Skeletal muscle cell (primary cell): ENCODE data around the gene SYT17.
A peak's percentile ranks its signal among the peaks of the same experiment; 100 is the strongest.

Experiments used
- DNase-seq: peaks from one replicate; pipeline ENCODE4 v3.0.0-alpha.2; 2010; ENCODE audit warnings: low read depth
- H3K4me3 ChIP-seq: 2 replicates; pipeline ENCODE4 v1.5.1; 2011; ENCODE audit warnings: low read depth, mild to moderate bottlenecking, control low read depth, low read length, moderate library complexity

SYT17 gene, protein sequence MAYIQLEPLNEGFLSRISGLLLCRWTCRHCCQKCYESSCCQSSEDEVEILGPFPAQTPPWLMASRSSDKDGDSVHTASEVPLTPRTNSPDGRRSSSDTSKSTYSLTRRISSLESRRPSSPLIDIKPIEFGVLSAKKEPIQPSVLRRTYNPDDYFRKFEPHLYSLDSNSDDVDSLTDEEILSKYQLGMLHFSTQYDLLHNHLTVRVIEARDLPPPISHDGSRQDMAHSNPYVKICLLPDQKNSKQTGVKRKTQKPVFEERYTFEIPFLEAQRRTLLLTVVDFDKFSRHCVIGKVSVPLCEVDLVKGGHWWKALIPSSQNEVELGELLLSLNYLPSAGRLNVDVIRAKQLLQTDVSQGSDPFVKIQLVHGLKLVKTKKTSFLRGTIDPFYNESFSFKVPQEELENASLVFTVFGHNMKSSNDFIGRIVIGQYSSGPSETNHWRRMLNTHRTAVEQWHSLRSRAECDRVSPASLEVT

GRCh38 chr16:19167710-19168370, at the start of gene SYT17:
TSS of gene SYT17 (plus strand) at chr16:19168240. CDS start at chr16:19168647, 407 bp downstream.
- peak within 1 kb of the TSS; percentile 48 for H3K4me3 ChIP-seq
- DNase-seq: no peak

GRCh38 chr16:19118938-19119431, 49.1 kb upstream of the SYT17 start:
- peak; percentile 82 for DNase-seq
- H3K4me3 ChIP-seq: peak overlapping the region; percentile 53

GRCh38 chr16:19119564-19119963, 48.5 kb upstream of the SYT17 start:
- peak; percentile 85 for DNase-seq
- H3K4me3 ChIP-seq: peak overlapping the region; percentile 53

DNA sequence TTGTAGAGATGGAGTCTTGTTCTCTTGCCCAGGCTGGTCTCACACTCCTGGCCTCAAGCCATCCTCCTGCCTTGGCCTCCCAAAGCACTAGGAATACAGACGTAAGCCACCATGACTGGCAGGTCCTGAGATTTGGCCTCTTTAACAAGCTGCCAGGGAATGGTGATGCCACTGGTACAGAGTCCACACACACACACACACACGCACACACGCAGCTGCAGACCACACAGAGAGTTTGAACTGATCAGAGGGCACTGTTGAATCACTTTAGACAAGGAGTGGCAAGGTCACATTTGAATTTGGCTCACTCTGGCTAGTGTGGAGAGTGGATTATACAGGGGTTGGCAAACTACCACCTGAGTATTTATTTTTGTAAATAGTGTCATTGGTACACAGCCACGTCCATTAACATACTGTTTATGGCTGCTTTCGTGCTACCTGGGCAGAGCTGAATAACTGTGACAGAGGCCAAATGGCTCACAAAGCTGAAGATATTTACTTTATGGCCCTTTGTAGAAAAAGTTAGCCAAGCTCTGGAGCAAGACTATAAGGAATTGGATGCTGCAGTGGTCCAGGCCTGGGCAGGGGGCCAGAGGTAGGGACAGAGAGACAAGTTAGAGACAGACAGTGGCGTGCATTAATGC, 44.4 kb upstream of the SYT17 start:
- no peak overlapping the region for H3K4me3 ChIP-seq
- no peak for DNase-seq

DNA sequence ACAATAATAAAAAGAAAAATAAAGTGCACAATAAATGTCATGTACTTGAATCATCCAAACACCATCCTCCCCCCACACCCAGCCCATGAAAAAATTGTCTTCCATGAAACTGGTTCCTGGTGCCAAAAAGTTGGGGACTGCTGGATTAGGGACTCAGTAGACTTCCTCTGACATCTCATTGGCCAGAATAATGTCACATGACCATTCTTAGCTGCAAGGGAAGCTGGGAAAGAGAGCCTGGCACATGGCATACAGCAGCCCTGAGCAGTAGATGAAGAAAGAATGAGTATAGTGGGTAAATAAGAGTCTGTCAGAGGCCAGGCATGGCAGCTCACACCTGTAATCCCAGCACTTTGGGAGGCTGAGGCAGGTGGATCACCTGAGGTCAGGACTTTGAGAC, 41.7 kb upstream of the SYT17 start:
- no peak for DNase-seq
- H3K4me3 ChIP-seq: no peak overlapping the region

DNA sequence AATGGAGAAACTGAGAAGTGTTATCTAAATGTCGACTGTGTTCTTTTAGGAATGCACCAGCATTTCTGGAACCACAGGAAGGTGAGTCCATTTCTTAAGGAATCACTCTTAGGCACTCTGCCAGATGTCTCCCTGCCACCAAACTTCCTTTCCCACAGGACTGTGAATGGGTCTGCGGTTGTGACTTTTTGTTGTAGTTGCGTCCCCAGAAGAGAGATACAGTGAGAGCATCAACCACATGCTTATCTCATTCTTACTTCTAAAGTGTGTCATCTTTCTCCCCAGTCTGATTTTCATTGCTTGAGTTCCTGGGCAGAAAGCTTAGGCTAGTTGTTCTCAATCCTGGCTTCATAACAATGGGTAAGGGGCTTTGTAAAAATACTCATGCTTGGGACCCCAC, 40.8 kb upstream of the SYT17 start:
- DNase-seq: no peak
- H3K4me3 ChIP-seq: no peak overlapping the region

DNA sequence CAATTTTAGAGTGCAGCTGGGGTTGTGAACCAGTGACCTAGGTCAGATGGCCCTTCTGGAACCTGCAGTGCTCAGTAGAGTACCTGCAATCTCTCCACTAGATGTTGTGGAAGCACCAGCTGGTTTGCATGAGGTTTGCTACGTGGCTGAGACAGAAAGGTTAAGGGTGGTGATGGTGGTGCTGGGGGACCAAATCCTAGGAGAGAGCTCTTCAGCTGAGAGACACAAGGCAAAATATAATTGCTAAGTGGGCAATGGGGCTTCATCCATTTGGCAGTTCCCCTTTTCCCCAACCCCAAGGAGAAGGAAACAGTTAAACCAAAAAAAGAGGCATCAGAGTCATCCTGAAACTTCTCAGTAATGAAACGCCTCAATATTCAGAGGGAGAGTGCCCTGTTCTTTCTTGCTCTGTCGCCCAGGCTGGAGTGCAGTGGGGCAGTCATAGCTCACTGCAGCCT, 40.3 kb upstream of the SYT17 start:
- no peak overlapping the region for H3K4me3 ChIP-seq
- no peak for DNase-seq

DNA sequence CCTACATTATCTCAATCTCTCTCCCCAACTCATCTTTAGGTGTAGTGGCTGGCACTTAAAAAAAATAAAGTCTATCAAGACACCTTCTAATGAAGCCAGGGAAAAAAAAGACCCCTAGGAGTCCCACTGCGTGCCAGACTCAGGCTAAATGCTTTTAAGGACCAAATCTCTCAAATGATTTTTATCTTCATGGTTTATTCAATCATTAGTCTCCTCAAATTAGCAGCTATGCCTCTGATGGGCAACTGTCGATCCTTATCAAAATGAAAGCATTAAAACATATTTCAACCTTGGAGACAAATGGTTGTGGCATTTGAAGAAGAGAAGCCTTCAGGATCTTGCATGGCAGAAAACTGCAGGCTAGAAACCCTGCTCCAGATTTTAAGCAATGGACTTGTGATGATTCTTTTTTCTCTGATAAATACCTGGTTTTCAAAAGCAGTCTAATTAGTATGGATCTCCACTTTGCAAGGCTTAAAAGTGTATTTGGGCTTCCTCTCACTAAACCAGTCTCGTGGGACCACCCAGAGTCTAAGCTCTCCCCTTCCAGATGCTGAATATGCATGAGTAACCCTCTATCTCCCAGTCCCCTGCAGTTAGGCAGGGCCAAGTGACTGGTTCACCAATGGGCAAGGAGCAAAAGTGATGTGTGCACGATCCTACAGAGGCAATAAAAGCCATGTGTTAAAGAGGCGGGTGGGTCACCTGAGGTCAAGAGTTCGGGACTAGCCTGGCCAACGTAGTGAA, 39.4 kb upstream of the SYT17 start:
- no peak overlapping the region for H3K4me3 ChIP-seq
- DNase-seq: no peak

DNA sequence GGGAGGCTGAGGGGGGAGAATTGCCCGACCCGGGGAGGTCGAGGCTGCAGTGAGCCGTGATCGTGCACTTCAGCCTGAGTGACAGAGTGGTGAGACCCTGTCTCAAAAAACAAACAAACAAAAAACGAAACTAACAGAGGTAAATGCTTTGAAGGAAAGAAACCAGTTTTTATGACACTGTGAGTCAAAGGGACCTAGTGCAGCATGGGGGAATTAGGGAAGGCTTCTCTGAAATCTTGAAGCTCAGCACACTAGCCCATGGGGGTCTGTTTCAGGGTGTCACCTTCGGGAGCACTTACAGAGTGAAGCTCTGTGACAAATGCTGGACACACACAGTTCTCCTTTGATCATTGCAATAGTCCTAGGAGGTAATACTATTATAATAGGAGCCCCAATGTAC, 37.7 kb upstream of the SYT17 start:
- no peak for DNase-seq
- no peak overlapping the region for H3K4me3 ChIP-seq

DNA sequence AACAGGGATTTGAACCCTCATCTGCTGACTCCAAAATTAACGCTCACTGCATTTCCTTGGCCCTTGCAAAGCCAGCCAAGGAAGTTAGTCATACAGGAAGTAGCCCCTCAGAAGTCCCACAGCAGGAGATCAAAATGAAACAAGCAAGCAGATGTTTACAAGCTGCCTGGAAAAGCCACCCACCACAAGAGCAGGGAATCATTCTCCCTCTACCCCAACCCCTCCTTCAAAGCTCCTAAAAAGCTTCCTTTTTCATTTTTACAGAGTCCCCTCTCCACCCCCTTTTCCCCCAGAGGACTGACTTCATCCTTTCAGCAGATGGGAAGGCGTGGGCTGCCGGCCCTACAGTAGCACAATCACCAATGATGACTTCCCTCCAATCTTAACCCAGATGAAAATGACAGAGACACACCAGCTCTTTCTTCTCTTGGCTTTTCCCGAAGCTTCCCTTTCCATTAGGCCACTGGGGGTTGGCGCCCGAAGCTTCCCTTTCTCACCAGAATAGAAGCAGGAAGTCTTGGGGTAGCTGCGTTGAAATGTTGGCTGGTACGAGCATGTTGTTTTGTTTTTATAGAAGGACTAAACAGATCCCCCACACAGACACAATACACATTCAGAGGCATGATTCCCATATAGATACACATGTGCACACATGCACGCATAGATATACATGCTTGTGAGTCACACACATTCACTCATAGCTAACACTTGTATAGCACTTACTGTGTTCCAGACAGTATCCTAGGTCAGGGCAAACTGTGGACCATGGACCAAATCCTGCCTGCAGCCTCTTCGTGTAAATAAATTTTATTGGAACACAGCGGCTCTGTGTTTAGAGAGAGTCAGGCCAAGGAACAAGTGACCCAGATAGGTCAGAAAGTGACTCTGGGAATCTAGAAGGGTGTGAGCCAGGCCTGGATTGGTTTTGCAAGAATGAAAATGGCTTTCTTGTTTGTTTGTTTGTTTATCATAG, 36.9 kb upstream of the SYT17 start:
- H3K4me3 ChIP-seq: no peak overlapping the region
- DNase-seq: peak; percentile 67

DNA sequence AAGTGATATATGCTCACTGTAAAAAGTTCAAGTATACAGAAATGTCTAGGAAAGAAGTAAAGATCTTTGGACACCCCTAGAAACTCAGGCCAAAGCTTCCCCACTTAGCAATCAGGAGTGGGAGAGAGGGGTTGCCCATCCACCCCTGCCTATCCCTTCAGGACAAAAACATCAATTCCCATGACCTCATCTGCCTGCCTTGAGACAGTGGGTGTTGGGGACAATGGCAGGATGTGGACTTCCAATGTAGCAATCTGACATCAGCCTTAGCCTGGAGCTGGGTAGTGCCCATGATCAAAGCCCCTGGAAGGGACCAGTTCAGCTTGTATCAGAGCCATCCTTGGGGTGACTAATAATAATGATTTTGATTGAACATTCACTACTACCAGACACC, 36.2 kb upstream of the SYT17 start:
- H3K4me3 ChIP-seq: no peak overlapping the region
- DNase-seq: no peak

GRCh38 chr16:19132255-19132654, 35.8 kb upstream of the SYT17 start:
- no peak overlapping the region for H3K4me3 ChIP-seq
- DNase-seq: no peak

- DNase-seq: no peak
- H3K4me3 ChIP-seq: no peak overlapping the region
These were observed 35.1 kb upstream of the SYT17 start for GRCh38 chr16:19132898-19133297.

GRCh38 chr16:19133600-19133999, 34.4 kb upstream of the SYT17 start:
- DNase-seq: no peak
- no peak overlapping the region for H3K4me3 ChIP-seq

DNA sequence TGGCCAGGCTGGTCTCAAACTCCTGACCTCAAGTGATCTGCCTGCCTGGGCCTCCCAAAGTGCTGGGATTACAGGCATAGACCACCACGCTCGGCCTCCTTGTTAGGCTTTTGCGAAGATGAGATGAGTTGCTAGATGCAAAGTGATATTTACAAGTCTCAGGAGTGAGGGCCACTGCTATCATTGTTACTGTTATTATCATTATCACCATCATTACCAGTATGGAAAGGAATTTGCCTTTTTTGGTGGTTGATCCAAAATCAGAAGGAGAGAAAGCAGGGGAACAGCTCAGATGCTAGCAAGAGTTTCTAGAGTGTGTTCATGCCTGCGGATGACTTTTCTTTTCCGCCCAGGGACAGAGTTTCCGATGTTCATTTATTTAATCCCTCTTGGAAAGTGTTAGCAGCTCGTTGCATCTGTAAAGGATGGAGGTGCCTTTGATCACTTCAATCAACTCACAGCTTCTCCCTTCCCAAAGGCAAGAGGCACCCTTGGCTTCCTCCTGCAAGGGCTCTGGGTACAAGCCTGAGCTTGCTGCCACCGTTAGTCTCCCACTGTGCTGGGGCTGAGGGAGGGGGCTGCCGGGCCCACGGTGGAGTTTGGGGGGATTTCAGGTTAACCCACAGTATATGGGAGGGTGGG, 32.7 kb upstream of the SYT17 start:
- DNase-seq: no peak
- H3K4me3 ChIP-seq: no peak overlapping the region

DNA sequence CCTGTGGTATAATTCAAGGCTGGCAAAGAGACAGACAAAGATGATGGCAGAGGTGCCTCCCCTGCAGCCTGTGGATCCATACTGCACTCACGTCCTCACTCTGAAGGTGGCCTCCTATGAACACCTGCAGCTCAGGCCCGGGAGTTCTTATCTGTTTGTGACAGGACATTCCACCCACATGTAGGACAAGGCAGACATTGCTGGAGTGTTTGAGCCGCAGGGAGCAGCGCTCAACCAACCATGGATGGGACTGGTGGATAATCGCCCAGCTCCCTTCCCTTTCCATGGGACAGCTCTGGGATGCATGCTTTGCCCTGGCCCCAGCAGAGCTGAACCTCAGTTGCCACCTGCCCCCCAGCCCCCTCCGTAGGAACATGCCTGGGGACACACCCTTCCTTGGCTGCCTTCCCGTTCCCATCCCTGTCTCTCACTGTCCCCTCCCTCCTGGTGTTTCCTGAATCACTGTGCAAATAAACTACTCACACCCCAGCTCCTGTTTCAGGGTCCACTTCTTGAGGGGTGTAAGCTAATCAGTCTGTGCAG, 32.1 kb upstream of the SYT17 start:
- no peak for DNase-seq
- no peak overlapping the region for H3K4me3 ChIP-seq

GRCh38 chr16:19136549-19137196, 31.4 kb upstream of the SYT17 start:
- no peak for DNase-seq
- no peak overlapping the region for H3K4me3 ChIP-seq
